ENCODE measurements around the gene CACNA2D3.
"Not testable (repeated sequence)": the region's sequence is repeated elsewhere in the genome, so short reads cannot be mapped to it uniquely, and the experiment has no call there.

Gene CACNA2D3

DNA sequence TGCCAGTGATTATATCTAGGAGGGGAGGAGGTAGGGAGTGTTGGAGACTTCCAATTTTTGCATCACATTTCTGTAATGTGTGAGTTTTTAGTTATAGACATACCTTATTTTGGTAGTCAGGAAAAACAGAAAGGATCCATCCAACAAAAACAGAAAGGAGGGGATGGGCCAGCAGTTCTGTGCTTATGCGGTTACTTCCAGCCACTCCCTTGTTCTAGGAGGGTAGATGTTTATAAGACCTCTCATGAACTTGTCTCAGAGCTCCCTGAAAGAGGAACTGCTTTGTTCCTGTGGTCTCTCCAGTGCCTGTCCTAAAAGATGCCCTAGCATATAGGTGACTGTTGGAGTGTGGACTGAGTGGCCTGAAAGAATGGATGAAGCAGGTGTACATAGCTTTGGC lies 323.3 kb downstream of the CACNA2D3 start:
- no peak for DNase-seq

DNA sequence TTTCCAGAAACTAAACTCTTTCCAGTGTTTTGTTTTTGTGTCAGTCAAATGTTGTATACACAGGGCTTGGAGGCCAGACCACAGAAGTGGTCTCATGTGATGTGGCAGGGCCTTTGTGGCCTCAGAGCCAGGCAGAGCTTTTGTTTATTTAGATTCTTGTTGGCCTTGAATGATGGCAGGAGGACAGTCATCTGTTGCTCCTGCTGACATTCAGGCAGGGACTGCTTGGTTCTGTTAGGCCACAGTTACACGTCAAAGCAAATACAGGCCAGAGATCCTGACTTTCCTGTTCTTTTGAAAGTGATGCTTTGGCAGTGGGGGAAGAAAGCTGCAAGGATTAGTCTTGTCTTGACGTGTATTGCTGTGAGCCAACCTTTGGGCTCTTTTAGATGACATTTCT lies 325.1 kb downstream of the CACNA2D3 start:
- DNase-seq = no peak

DNA sequence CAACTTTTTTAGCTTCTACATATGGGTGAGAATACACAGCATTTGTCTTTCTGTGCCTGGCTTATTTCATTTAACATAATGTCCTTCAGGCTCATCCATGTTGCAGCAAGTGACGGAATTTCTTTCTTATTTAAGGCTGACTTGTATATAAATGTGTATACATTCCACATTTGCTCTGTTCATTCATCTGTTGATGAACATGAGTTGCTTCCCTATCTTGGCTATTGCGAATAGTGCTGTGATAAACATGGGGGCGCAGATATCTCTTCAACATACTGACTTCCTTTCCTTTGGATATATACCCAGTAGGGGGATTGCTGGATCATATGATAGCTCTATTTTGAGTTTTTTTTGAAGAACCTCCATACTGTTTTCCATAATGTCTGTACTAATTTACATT lies 332.5 kb downstream of the CACNA2D3 start:
- no peak for DNase-seq

DNA sequence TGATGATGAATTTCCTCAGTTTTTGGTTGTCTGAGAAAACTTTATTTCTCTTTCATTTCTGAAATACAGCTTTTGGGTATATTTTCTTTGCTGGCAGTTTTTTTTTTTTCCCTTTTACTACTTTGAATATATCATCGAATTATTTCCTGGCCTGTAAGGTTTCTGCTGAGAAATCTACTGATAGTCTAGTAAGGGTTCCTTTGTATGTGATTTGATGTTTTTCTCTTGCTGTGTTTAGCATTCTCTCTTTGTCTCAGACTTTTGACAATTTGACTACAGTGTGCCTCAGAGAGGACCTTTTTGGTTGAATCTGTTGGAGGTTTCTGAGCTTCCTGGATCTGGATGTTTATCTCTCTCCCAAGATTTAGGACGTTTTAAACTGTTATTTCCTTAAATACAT lies 336.0 kb downstream of the CACNA2D3 start:
- DNase-seq = no peak

DNA sequence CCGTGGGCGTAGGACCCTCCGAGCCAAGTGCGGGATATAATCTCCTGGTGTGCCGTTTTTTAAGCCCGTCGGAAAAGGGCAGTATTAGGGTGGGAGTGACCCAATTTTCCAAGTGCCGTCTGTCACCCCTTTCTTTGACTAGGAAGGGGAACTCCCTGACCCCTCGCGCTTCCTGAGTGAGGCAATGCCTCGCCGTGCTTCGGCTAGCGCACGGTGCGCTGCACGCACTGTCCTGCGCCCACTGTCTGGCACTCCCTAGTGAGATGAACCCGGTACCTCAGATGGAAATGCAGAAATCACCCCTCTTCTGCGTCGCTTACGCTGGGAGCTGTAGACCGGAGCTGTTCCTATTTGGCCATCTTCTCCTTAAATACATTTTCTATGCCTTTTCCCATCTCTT lies 342.2 kb downstream of the CACNA2D3 start:
- not testable (repeated sequence) for DNase-seq

DNA sequence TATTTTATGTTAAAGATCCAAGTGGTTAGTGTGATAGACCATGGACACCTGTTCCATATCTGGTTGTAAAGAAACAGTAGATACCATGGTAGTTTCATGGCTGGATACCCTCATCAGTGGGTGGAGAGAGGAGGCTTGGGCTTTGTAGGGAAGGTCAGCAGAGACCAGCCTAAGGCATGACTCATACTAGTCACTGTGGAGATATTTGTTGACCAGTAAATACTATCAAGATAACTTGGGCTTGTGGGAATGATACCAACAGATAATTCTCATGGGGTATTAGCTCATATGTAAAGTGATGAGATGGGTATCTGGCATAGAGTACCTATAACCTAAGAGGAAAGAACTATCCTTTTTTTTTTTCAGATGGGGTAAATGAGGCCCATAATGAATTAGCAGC lies 354.5 kb downstream of the CACNA2D3 start:
- no peak for DNase-seq

DNA sequence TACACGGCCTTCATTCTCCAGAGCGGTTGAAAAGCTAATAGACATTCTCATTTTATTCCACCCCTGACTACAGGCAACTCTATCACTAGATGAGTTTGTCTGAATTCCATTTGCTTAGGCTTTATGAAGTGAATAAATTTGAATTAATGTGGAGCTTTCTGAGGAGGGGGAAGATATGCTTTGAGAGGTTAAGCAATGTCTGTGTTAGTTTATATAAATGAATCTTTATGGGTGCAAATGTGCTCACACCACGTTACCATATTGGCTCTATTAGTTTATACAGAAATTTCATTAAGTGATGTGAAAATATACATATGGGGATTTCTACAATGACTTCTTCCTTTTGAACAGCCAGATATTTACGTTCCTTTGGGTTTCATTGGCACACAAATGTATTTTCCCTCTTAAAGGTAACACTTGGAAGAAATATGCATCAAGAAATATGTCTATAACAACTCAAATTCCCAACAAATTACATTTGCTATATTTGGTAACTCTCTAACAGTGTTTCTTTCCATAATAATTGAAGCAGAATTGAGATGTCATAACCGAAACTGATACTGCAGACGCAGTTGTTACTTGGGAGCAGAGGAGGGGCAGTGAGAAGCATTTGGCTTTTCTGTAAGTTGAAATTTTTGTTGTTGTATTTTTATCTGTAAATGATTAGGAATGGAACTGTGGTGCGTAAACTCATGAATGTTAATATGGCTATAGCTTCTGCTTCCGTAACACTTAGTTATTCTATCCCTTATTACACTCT lies 359.4 kb downstream of the CACNA2D3 start:
- no peak for DNase-seq

DNA sequence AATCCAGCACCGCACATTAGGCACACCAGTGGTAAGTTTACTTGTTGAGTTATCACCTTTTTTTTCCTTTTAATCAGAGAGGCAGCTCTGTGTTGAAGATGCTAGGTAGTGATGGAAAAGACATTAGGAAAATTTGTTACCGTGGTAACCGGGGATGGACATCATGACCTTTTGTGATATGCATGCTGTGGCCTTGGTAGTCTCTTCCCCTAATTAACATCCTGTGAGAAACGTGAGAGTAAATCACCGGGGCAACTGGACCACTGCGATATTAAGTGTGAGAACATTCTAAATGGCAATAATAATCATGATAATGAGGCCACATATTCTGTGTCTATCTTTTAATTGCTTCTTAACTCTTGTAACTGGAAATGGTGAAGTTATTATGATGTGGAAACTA lies 362.0 kb downstream of the CACNA2D3 start:
- no peak for DNase-seq

DNA sequence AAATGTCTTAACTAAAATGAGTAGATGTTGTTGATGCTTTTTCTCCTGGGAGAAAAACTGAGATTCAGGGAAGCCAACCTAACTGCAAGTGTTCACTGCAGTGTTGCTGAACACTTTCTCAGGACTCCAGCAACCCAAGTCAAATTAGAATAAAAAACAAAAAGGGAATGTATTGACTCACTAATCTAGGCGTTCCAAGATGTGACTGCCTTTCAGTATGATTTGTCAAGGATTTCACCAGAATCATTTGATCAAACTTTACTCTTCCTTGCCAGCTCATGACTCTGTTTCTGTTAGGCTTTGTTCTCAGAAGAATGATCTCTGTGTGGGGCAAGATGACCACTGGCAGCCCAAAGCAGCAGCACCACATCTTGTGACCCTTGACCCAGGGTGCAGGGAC lies 364.0 kb downstream of the CACNA2D3 start:
- no peak for DNase-seq

DNA sequence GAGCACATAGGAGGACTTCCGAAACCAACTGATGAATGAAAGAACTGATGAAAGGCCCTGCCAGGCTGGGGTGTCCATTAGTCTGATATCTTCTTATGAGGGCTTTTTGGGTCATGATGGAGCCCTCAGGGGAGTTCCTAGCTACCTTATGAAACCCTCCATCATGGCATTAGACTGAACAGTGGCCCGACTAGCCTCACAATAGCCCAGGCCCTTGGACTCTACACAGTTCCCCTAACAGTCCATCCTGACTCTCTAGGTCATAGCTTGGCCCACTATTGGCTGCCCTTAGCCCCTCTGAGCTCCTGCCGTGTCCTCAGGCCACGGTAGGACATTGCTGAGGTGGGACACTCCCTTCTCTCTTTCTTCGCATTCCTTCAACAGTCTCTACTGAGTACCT lies 365.9 kb downstream of the CACNA2D3 start:
- no peak for DNase-seq

DNA sequence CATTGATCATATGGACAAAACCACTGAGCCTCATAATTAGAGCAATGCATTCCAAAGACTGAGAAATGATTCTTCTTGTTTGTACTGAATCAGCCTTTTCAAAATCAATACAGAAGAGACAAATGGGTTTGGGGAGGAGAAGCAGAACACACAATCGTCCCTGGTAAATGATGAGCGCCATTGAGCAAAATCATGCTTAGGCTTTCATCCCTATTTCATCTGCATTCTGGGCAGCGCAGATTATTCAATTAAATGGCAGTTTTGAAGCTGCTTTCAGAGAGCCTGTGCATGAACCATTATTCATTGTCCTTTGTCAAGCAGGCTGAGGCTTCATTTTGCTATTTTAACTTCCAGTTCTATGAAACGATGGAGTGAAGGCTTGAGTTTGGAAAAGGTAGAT lies 371.9 kb downstream of the CACNA2D3 start:
- DNase-seq = no peak

DNA sequence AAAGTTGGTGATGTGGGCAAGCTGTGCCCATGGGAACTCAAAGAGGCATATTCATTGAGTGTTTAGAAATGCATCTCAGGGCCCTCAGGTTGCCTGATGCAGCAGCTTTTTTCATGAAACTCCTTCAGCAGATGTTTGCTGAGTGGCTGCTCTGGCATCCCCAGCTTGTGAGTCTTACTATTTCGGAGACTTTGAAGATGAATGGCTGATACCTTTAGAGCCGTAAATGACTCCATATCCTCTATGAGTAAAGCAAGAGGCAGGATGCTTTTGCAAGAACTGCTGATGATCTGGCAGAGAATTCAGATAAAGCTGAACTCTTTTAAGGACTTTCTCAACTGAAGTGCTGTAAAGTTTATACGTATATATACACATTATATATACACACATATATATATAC lies 384.3 kb downstream of the CACNA2D3 start:
- DNase-seq = no peak

DNA sequence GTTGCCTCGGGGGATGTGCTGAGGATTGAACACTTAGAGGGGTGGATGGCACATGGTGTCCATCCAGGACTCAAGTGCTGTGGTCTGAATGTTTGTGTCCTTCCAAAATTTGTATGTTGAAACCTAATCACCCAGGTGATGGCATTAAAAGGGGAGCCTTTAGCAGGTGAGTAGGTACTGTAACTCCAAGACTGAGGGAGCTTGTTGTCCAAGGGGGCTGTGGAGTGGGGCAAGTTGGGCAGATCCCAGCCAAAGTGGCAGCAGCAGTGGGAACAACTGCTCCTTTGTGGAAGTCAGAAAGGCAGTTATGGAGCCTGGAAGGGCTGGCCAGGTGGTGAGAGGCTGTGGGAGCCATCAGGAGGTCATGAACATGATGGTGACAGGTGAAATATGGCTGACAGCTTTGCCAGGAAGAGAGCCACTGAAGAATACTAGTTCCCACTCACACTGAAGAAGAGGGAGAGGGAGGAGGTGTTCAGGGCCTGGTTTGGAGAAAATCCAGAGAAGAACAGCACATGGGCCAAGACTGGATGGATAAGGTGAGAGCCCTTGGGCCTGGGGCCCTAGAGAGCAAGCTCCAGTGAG lies 385.6 kb downstream of the CACNA2D3 start:
- DNase-seq = no peak

DNA sequence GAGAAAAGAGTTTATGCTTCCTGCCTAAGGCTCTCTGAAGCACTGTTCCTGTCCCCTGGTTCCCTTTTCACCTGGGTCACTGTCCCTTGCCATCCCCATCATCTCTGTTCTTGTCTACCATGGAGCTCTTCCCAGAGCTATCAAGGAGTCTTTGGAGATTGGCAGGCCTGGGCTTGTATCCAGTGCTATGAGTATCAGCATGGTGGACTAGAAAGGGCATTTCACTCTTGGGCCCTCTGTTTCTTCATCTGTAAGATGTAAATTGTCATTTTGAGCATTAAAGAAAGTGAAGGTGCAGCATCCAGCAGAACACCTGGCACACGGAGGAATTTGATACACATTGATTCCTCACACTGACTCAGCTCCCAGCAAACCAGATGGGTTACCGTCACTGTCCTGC lies 388.2 kb downstream of the CACNA2D3 start:
- DNase-seq = no peak

DNA sequence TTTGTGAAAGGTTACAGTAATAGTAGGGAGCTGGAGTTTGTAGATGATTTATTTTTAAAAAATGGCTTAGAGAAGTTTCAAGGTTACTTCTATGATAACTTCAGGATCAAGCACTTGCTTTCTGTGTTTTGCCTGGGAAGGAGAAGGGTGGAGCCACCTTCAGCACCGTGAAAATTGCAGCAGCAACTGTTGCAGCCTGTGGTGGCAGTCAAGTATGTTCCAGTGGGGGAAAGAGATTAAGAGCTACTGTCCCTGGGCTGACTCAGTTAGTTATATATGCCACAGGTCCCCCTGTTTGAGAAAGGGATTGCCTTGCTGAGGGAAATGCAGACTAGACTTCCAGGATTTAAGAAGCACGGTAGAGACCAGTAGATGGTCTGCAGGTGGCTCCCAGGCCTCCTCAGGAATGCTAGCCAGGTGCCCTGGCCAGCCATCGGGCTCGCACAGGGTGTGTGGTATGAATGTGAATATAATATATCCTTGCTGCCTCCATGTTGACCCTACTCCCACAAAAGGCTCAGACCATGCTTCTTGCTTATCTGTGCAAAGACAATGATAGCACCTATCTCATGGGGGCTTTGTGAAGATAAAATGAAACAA lies 389.5 kb downstream of the CACNA2D3 start:
- DNase-seq = no peak

DNA sequence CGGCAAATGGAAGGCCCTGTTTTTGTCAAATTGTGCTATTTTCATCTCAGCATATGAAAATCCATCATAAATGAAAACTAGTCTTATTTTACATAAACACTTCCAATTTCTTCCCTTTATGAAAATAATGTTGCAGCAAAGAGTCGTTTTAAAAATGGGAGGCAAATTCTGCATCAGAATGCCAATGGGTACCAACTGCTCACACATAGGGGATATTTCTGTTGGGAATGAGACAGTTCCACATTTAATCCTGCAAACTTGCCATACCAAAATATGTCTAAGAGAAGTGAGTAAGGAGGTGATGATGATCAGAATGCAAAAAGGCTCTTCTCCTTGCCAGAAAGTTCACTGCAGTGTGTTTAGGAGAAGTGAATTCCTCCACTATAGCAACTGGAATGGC lies 391.7 kb downstream of the CACNA2D3 start:
- no peak for DNase-seq

DNA sequence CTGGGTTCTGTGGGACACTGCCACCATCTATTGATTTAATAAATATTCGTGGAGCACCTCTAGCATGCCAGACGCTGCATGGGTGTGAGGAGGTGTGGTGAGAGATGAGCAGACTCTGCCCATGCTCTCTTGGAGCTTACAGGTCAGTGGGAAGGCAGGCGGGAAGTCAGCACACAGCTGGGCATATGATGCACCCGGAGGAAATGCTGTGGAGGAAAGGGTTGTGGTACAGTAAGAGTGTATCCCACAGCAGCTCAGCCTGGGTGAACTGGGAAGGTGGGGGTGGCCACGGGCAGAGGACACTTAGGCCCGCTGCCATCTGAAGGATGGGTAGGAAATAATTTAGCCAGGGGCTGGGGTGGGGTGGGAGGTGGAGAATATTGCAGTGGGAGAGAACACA lies 392.1 kb downstream of the CACNA2D3 start:
- no peak for DNase-seq

DNA sequence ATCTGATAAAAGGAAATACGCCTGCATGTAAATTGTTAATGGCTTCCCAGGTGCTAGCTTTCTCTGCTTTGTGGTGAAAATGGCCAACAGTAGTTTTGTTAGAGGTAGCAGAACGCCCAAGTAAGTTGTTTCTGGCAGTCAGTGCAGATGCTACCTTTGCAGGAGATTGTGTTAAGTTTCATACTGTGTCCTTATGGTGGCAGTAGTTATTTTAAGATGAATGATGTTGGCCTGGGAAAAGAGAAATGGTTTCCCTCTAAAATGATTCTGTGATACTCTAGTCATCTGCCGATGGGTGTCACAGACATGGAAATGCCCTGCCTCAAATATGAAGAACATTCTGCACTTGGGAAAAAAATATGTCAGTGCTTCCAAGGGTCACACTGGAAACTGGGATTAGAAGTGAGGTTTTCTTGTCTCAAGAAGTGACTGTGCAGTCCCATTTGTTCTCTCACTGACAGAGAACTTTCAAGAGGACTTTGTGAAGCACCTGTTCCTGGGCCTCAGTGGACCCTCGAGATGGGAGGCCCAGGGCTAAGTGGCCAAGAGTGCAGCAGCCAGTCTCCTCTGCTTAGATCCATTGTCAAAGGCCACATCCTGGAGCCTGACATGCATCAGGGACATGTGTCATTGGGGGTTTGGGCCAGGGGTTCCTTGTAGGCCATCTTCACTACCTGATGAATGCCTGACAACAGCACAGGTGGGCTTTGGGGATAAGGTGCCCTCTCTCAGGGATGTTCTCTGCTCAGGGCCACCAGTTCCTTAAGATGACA lies 393.3 kb downstream of the CACNA2D3 start:
- no peak for DNase-seq

DNA sequence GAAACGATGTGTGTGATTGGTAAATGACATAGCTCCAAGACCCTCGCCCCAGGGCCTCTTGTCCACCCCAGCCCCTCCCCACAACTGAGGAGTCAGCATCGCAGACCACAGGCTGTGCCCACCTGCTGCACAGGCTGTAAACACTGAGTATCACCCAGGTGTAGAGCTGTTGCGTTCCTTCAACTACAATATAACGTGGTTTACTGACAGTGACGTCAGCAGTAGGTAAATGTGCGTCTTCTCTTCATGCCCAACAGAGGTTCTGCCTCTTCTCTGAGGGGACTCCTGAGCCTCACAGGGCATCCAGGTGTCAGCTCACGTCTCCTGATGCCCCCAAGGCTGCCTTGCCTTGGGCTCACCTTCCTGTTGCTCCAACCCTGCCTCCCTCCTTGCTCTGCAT lies 395.1 kb downstream of the CACNA2D3 start:
- no peak for DNase-seq

DNA sequence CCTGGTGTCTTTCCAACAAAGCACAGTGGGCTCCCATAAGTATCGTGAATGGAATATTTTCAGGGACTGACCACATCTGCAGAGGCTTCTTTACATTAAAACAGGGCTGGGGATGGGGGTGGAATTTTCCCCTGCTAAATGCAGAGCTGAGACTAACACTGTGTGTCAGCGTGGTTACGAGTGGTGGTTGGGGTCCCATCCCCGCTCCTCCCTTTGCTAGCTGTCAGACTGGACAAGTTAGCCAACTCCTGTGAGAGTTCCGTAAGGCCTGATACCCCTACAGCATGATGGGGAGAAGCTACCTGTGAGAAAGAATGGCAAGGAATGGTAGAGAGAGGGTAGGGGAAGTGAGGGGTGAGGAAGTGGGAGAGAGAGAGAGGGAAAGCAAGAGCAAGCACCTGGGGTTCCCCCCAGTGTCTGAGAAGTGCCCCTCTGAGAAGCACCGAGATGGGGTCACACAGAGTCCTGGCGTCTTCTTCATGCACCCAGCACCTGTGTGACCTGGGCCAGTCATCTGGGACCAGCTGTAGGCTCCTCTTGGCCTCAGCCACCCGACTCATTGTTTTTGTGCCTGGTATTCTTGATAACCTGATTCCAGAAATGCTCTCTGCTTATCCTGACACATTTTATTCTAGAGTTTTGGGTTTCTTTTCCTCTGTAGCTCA lies 395.8 kb downstream of the CACNA2D3 start:
- no peak for DNase-seq

DNA sequence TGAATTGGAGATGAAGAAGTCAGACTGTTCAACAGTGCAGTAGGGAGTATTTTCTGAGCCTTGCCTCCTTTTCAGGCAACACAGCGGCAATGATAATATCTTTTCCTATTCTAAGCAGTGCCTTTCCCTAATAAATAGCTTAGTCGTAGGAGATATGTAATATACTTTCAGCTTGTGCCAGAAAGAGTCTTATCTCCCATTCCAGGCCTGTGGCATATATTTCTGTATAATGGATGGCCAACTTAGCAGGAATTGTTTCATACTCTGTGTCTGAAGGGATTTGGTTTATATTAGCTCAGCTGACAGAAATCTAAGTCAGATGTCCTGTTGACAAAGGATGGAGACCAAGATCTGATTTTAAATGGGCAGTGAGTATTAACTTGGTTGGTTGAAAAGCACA lies 397.1 kb downstream of the CACNA2D3 start:
- no peak for DNase-seq

DNA sequence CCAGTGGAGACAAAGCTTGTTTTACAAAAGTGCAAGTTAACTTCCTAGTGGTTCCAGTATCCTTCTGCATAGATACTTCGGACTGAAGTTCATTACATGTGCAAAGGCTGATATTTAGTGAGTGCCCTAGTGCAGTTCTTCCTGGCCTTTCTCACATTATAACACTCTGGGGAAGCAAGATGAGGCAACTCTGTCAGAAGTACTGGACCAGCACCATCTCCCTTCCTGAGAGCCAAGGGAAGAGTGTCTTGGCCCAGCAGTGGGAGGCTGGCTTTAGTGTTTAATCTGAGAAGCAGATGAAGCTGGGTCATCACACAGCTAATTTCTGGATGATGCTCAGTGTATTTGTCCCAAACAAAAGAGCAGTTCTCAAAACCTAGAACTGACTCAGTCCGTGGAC lies 397.7 kb downstream of the CACNA2D3 start:
- no peak for DNase-seq
